ENCODE results near the gene MYO15B. TPM values are rescaled to one million over a fixed set of nuclear protein-coding genes. Genes with fewer than 3 reads are reported as not detected.

MYO15B gene
- polyA plus RNA-seq, 1 experiment = 0.52 TPM

- DNase-seq (ENCODE audit: low read depth, low spot score) = peak; percentile 66
- POLR2A ChIA-PET = interaction anchor here (0.8 to 1.4 kb wide), 5 partner anchors 33 to 146 kb away, joined by 3 to 13 read pairs (median 5); partner anchors contain the start of genes RECQL5 and SAP30BP
- Histone ChIP-seq H3K27ac (ENCODE audit: low read depth, low read length) (peak overlapping the region; percentile 70), H3K4me3 (ENCODE audit: low read depth, low read length) (no peak overlapping the region), H3K9me3 (ENCODE audit: control insufficient read depth, insufficient read depth, low read length) (no peaks in the 10 kb centered on the region; the same call in 1 of the 2 replicates), H3K27me3 (ENCODE audit: control insufficient read depth, insufficient read depth, low read length) (no peaks in the 10 kb centered on the region)
- peak; percentile 77 for TF ChIP-seq CTCF (IDR thresholded peaks at IDR 0.05; ENCODE audit: low read depth, low read length)
- CTCF ChIA-PET = interaction anchor here (0.6 to 11.0 kb wide), 63 partner anchors 9 to 338 kb away, joined by 3 to 309 read pairs (median 5); partner anchors contain the start of genes RECQL5, SAP30BP and TSEN54
These were observed 46.1 kb downstream of the MYO15B start for GRCh38 chr17:75633486-75634375.

GRCh38 chr17:75634376-75634740, 46.8 kb downstream of the MYO15B start:
- TF ChIP-seq CTCF (IDR thresholded peaks at IDR 0.05; ENCODE audit: low read depth, low read length) = no peak
- Histone ChIP-seq H3K9me3 (ENCODE audit: control insufficient read depth, insufficient read depth, low read length) (no peaks in the 10 kb centered on the region; the same call in 1 of the 2 replicates), H3K27me3 (ENCODE audit: control insufficient read depth, insufficient read depth, low read length) (no peaks in the 10 kb centered on the region), H3K27ac (ENCODE audit: low read depth, low read length) (no peak overlapping the region), H3K4me3 (ENCODE audit: low read depth, low read length) (no peak overlapping the region)
- no peak for DNase-seq (ENCODE audit: low read depth, low spot score)
- ChIA-PET POLR2A (interaction anchor here (0.8 to 1.4 kb wide), 3 partner anchors 116 to 146 kb away, joined by 3 to 5 read pairs (median 3); no protein-coding TSS in a partner anchor), CTCF (interaction anchor here (0.6 to 11.0 kb wide), 31 partner anchors 10 to 208 kb away, joined by 3 to 309 read pairs (median 11); partner anchors contain the start of genes RECQL5 and SAP30BP)

- POLR2A ChIA-PET = interaction anchor here (1.4 kb wide), 1 partner anchor 119 kb away, joined by 3 read pairs; no protein-coding TSS in a partner anchor
- Histone ChIP-seq H3K27ac (ENCODE audit: low read depth, low read length) (no peak overlapping the region), H3K9me3 (ENCODE audit: control insufficient read depth, insufficient read depth, low read length) (no peaks in the 10 kb centered on the region; the same call in 1 of the 2 replicates), H3K4me3 (ENCODE audit: low read depth, low read length) (no peak overlapping the region), H3K27me3 (ENCODE audit: control insufficient read depth, insufficient read depth, low read length) (no peaks in the 10 kb centered on the region)
- CTCF ChIA-PET = interaction anchor here (0.7 to 11.0 kb wide), 7 partner anchors 14 to 113 kb away, joined by 3 to 309 read pairs (median 30); a partner anchor contains a TSS
- no peak for TF ChIP-seq CTCF (IDR thresholded peaks at IDR 0.05; ENCODE audit: low read depth, low read length)
- DNase-seq (ENCODE audit: low read depth, low spot score) = no peak
These were observed 47.4 kb downstream of the MYO15B start for GRCh38 chr17:75634754-75635609.

DNA sequence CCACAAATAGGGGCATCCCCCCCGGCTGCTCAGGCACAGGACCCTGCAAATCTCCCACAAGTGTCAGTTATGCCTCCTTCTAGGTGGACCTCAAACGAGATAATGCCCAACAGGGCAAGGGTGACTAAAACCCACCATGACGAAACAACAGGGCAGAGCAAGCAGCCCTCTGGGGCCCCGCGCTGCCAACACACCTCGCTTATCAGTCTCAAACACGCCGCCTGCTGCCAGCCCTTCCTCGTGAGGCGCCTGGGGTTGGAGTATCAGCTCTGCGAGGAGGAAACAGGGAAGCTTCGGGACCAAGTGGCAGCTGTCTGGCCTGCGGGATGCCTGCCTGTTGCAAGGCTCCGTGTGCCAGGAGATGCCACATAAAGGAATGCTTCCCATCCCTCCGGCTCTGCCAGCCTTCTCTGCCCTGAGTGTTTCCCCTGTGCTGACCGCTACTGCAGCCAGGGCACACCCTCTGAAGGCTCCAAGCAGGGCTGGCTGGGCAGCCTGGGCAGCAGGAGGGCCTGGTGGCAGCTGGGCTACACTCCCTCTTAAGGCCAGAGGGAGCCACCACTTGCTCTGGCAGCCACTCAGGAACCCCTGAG, 48.1 kb downstream of the MYO15B start:
- DNase-seq (ENCODE audit: low read depth, low spot score) = no peak
- no peak for TF ChIP-seq CTCF (IDR thresholded peaks at IDR 0.05; ENCODE audit: low read depth, low read length)
- Histone ChIP-seq H3K27me3 (ENCODE audit: control insufficient read depth, insufficient read depth, low read length) (no peaks in the 10 kb centered on the region), H3K27ac (ENCODE audit: low read depth, low read length) (no peak overlapping the region), H3K4me3 (ENCODE audit: low read depth, low read length) (no peak overlapping the region), H3K9me3 (ENCODE audit: control insufficient read depth, insufficient read depth, low read length) (no peaks in the 10 kb centered on the region; the same call in 1 of the 2 replicates)
- ChIA-PET POLR2A (interaction anchor here (0.6 kb wide), 1 partner anchor 15 kb away, joined by 3 read pairs; no protein-coding TSS in a partner anchor), CTCF (interaction anchor here (0.7 to 11.0 kb wide), 2 partner anchors 18 to 112 kb away, joined by 3 to 309 read pairs; no protein-coding TSS in a partner anchor)
